Testis (tissue), 2 donors: ENCODE results near the gene PLSCR4.

ENCODE experiments used
- CTCF ChIP-seq, 3 experiments: fragments of 450-650 bp in 2 of 3; fragments of 200-600 bp in 1 of 3; sonication (generic) in 1 of 3; IDR thresholded peaks; one replicate each; pipeline ENCODE4 v1.5.1; 2016 to 2019; ENCODE audit warnings: antibody characterized with exemption in 3 of 3, mild to moderate bottlenecking in 2 of 3, moderate library complexity in 1 of 3
- POLR2A ChIP-seq: fragments of 450-650 bp; IDR thresholded peaks from one replicate; pipeline ENCODE4 v1.6.1; 2017; ENCODE audit warnings: antibody characterized with exemption, mild to moderate bottlenecking, moderate library complexity

DNA sequence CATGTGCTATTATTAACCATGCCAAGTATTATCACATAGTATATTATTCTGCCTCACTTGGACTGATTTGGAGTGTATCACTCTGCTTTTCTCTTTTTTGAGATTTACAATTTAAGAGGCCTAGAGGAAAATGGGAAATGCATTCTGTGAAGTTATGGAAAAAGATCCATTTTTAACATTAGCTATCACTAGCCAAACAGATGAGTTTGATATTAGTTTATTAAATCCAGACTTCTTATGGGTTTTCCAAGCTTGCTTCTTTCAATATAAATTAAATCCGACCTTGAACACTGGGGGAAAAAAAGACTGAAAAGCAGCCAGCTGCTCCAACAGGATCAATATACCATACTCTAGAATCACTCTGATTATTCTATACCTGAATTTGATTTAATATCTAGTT is 59.9 kb downstream of the PLSCR4 start:
- TF ChIP-seq POLR2A (no peak), CTCF (IDR thresholded peaks at IDR 0.05) (no peak)
